ENCODE results near the gene TPT1. TPM values are rescaled to one million over a fixed set of nuclear protein-coding genes. Genes with fewer than 3 reads are reported as not detected.
"Not testable (repeated sequence)": the region's sequence is repeated elsewhere in the genome, so short reads cannot be mapped to it uniquely, and the experiment has no call there.

TPT1 gene
- total RNA-seq, 2 experiments from 2014 or later: 3,408 to 3,964 TPM

DNA sequence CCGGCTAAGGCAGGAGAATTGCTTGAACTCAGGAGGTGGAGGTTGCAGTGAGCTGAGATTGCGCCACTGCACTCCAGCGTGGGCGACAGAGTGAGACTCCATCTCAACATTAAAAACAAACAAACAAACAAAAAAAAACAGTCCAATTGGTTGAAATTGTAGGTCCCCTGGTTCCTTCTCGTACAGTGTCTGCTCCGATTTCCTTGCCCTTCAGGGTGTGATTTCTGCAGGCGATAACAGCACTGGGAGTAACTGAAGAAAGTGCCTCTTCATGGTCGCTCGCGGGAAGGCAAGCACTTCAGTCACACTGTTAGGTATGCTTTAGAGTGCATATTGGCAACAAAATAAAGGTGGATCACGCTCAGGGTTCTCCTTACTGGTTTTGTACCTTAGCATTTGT is 39.7 kb downstream of the TPT1 start:
- Mint-ChIP-seq H3K27me3 (no peaks in the 10 kb centered on the region), H3K4me3 (no peak overlapping the region), H3K36me3 (ENCODE audit: low read depth) (peaks cover 6% of the 10 kb centered on the region), H3K4me1 (peaks cover 28% of the 10 kb centered on the region), H3K27ac (no peak overlapping the region), H3K9me3 (ENCODE audit: low read depth) (no peaks in the 10 kb centered on the region)
- intact Hi-C loops (cut with DNase I, micrococcal nuclease): loop anchor here in 1 of 2 experiments (10.0 kb wide), 1 partner anchor 1396 kb away; no protein-coding TSS in a partner anchor
- DNase-seq: no peak
- no peak for ATAC-seq
- CTCF ChIA-PET: interaction anchor here (0.6 to 1.2 kb wide), 3 partner anchors 15 to 272 kb away, joined by 3 to 5 read pairs (median 4); no protein-coding TSS in a partner anchor
- POLR2A ChIA-PET: no interaction called here

GRCh38 chr13:45300190-45300985 is 40.6 kb downstream of the TPT1 start:
- peaks cover 6% of the 10 kb centered on the region for H3K36me3 Mint-ChIP-seq (ENCODE audit: low read depth)
- DNase-seq (no peak), ATAC-seq (no peak)
- H3K4me1 Mint-ChIP-seq: peaks cover 37% of the 10 kb centered on the region
- CTCF ChIA-PET: interaction anchor here (1.1 to 4.2 kb wide), 3 partner anchors 9 to 279 kb away, joined by 3 to 37 read pairs (median 4); no protein-coding TSS in a partner anchor
- no peaks in the 10 kb centered on the region for H3K27me3 Mint-ChIP-seq
- no peaks in the 10 kb centered on the region for H3K9me3 Mint-ChIP-seq (ENCODE audit: low read depth)
- intact Hi-C loops (cut with DNase I, micrococcal nuclease): loop anchor here in 1 of 2 experiments (10.0 kb wide), 1 partner anchor 1396 kb away; no protein-coding TSS in a partner anchor
- no peak overlapping the region for H3K4me3 Mint-ChIP-seq
- H3K27ac Mint-ChIP-seq: no peak overlapping the region
- POLR2A ChIA-PET: no interaction called here

- ATAC-seq (no peak), DNase-seq (no peak)
- ChIA-PET POLR2A (interaction anchor here (0.7 kb wide), 1 partner anchor 598 kb away, joined by 3 read pairs; no protein-coding TSS in a partner anchor), CTCF (interaction anchor here (1.1 to 4.2 kb wide), 4 partner anchors 10 to 277 kb away, joined by 3 to 37 read pairs (median 3); no protein-coding TSS in a partner anchor)
- Mint-ChIP-seq H3K36me3 (ENCODE audit: low read depth) (peaks cover 6% of the 10 kb centered on the region), H3K4me1 (peaks cover 42% of the 10 kb centered on the region), H3K9me3 (ENCODE audit: low read depth) (no peaks in the 10 kb centered on the region), H3K4me3 (no peak overlapping the region), H3K27me3 (no peaks in the 10 kb centered on the region), H3K27ac (no peak overlapping the region)
- intact Hi-C loops (cut with DNase I, micrococcal nuclease): no loop called here
Observed at GRCh38 chr13:45299194-45299593, 41.8 kb downstream of the TPT1 start.

GRCh38 chr13:45298550-45298949 is 42.4 kb downstream of the TPT1 start:
- Mint-ChIP-seq H3K4me1 (peaks cover 42% of the 10 kb centered on the region), H3K27ac (peak overlapping the region; percentile 72)
- ATAC-seq; H3K36me3 Mint-ChIP-seq (ENCODE audit: low read depth); H3K27me3 Mint-ChIP-seq; H3K9me3 Mint-ChIP-seq (ENCODE audit: low read depth); H3K4me3 Mint-ChIP-seq; intact Hi-C loops (cut with DNase I, micrococcal nuclease); DNase-seq: not testable (repeated sequence)
- POLR2A ChIA-PET: interaction anchor here (0.6 kb wide), 1 partner anchor 253 kb away, joined by 3 read pairs; no protein-coding TSS in a partner anchor
- CTCF ChIA-PET: interaction anchor here (0.6 to 4.2 kb wide), 9 partner anchors 11 to 374 kb away, joined by 3 to 37 read pairs (median 3); no protein-coding TSS in a partner anchor

DNA sequence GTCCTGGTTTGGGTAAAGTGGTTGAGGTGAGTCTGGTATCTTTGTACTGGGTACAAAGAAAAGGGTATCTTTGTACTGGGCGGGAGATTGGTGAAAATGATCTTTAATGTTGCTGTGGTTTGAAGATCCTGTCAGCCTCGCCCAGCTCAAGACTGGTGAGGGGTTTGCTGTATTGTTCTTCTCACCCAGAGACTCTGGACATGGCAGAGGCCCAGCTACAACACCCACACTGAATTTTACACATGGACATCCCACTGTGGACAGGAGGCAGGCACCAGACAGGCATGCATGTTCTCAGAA is 42.8 kb downstream of the TPT1 start:
- H3K4me1 Mint-ChIP-seq: peaks cover 42% of the 10 kb centered on the region
- CTCF ChIA-PET: interaction anchor here (0.6 to 4.2 kb wide), 13 partner anchors 8 to 373 kb away, joined by 3 to 37 read pairs (median 3); no protein-coding TSS in a partner anchor
- no peaks in the 10 kb centered on the region for H3K27me3 Mint-ChIP-seq
- ATAC-seq: no peak
- POLR2A ChIA-PET: interaction anchor here (0.6 kb wide), 2 partner anchors 253 to 749 kb away, joined by 3 to 4 read pairs; no protein-coding TSS in a partner anchor
- no peak overlapping the region for H3K4me3 Mint-ChIP-seq
- no peak for DNase-seq
- intact Hi-C loops (cut with DNase I, micrococcal nuclease): no loop called here
- peak overlapping the region; percentile 72 for H3K27ac Mint-ChIP-seq
- H3K36me3 Mint-ChIP-seq (ENCODE audit: low read depth): peaks cover 6% of the 10 kb centered on the region
- no peaks in the 10 kb centered on the region for H3K9me3 Mint-ChIP-seq (ENCODE audit: low read depth)

DNA sequence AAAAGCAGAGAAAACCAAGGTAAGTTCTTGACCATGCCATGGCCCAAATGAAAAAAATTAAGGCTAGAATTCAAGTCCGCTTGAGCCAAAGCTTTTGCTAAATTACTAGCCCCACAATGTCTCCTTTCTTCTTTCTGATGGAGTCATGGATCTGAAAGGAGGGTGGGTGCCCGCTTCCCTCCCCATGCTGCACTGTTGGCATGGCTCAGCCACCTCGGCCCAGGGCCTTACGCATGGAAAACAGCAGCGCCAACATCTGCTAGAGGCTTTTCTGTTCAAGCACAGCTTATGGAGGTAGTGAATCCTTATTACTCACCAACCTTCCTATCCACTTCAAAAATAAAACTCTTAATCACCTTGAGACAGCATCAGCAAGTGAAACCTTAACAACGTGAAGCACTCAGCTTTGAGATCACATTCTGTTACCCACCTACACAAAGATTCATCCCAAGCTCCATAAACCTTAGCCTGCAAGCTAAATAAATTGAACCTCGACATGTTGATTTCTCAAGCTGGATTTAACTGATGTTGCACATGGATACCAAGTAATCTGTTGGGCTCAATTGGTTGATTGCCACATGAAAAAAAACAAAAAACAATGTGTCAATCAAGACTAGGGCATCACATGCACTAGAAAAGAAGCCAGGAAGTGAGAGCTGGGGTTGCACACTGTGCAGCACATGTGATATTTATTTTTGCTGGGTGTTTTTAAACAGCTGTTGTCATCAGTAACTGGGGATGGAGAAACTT is 43.4 kb downstream of the TPT1 start:
- no peak overlapping the region for H3K4me3 Mint-ChIP-seq
- peak; percentile 91 for ATAC-seq
- CTCF ChIA-PET: interaction anchor here (0.6 to 4.2 kb wide), 13 partner anchors 9 to 373 kb away, joined by 3 to 37 read pairs (median 3); no protein-coding TSS in a partner anchor
- no peaks in the 10 kb centered on the region for H3K9me3 Mint-ChIP-seq (ENCODE audit: low read depth)
- H3K27me3 Mint-ChIP-seq: no peaks in the 10 kb centered on the region
- POLR2A ChIA-PET: interaction anchor here (0.6 to 1.0 kb wide), 4 partner anchors 14 to 748 kb away, joined by 3 to 5 read pairs (median 4); no protein-coding TSS in a partner anchor
- intact Hi-C loops (cut with DNase I, micrococcal nuclease): loop anchor here in 1 of 2 experiments (1.0 kb wide), 1 partner anchor 91 kb away; no protein-coding TSS in a partner anchor
- H3K27ac Mint-ChIP-seq: peak overlapping the region; percentile 72
- peaks cover 6% of the 10 kb centered on the region for H3K36me3 Mint-ChIP-seq (ENCODE audit: low read depth)
- DNase-seq: peak; percentile 57
- H3K4me1 Mint-ChIP-seq: peaks cover 42% of the 10 kb centered on the region

- no peaks in the 10 kb centered on the region for H3K27me3 Mint-ChIP-seq
- peaks cover 42% of the 10 kb centered on the region for H3K4me1 Mint-ChIP-seq
- CTCF ChIA-PET: interaction anchor here (1.1 to 1.3 kb wide), 2 partner anchors 249 to 251 kb away, joined by 3 to 4 read pairs; no protein-coding TSS in a partner anchor
- H3K4me3 Mint-ChIP-seq: no peak overlapping the region
- ATAC-seq (no peak), DNase-seq (no peak)
- peak overlapping the region; percentile 29 for H3K27ac Mint-ChIP-seq
- intact Hi-C loops (cut with DNase I, micrococcal nuclease): no loop called here
- POLR2A ChIA-PET: no interaction called here
- H3K36me3 Mint-ChIP-seq (ENCODE audit: low read depth): peaks cover 6% of the 10 kb centered on the region
- no peaks in the 10 kb centered on the region for H3K9me3 Mint-ChIP-seq (ENCODE audit: low read depth)
Observed at GRCh38 chr13:45296259-45296658, 44.7 kb downstream of the TPT1 start.

DNA sequence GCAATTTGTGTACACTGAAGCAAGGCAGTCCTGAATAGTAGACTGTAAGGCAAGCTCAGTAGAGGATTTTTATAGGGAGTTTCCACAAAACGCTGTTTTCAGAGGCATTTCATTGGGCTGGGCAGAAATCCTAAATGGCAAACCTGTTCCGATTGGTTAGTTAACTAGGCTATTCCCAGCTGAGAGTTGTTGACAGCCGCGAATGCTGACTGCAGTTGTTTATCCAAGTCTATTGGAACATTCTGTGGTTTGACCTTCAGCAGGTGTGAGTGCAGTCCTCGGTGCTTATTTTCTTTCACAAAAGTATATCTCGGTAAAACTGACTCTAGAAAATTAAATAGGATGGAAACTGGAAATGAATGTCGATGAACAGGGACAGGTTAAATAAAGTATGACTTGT is 45.4 kb downstream of the TPT1 start:
- no peak for ATAC-seq
- DNase-seq: no peak
- Mint-ChIP-seq H3K27me3 (no peaks in the 10 kb centered on the region), H3K9me3 (ENCODE audit: low read depth) (no peaks in the 10 kb centered on the region), H3K4me3 (no peak overlapping the region), H3K4me1 (peaks cover 42% of the 10 kb centered on the region), H3K27ac (no peak overlapping the region), H3K36me3 (ENCODE audit: low read depth) (peaks cover 6% of the 10 kb centered on the region)
- intact Hi-C loops (cut with DNase I, micrococcal nuclease): no loop called here
- POLR2A ChIA-PET: no interaction called here
- CTCF ChIA-PET: interaction anchor here (0.7 to 1.3 kb wide), 4 partner anchors 13 to 250 kb away, joined by 3 to 4 read pairs (median 4); no protein-coding TSS in a partner anchor

DNA sequence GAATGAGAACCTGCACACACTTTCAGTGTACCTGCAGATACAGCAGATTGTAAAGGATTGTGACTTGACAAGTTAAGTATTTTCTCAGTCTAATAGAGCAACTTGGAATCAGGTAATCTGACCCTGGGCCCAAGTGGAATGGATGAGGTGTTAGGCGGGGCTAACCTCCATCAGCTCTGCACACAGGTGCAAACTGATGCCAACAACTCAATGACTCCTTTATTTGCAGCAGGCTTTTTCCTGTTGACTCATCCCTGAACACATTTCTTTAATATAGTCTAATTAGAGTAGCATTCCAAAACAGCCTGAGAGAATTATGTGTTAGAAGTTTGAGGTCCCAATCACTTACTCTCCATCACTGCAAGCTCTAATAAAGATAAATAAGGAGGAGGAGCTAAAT is 48.8 kb downstream of the TPT1 start:
- intact Hi-C loops (cut with DNase I, micrococcal nuclease): no loop called here
- Mint-ChIP-seq H3K27me3 (no peaks in the 10 kb centered on the region), H3K4me3 (no peak overlapping the region), H3K9me3 (ENCODE audit: low read depth) (no peaks in the 10 kb centered on the region), H3K4me1 (peaks cover 23% of the 10 kb centered on the region), H3K36me3 (ENCODE audit: low read depth) (peaks cover 8% of the 10 kb centered on the region), H3K27ac (no peak overlapping the region)
- DNase-seq (no peak), ATAC-seq (no peak)
- POLR2A ChIA-PET: interaction anchor here (0.5 kb wide), 1 partner anchor 210 kb away, joined by 3 read pairs; no protein-coding TSS in a partner anchor
- CTCF ChIA-PET: interaction anchor here (1.8 kb wide), 2 partner anchors 10 to 245 kb away, joined by 4 read pairs; no protein-coding TSS in a partner anchor

DNA sequence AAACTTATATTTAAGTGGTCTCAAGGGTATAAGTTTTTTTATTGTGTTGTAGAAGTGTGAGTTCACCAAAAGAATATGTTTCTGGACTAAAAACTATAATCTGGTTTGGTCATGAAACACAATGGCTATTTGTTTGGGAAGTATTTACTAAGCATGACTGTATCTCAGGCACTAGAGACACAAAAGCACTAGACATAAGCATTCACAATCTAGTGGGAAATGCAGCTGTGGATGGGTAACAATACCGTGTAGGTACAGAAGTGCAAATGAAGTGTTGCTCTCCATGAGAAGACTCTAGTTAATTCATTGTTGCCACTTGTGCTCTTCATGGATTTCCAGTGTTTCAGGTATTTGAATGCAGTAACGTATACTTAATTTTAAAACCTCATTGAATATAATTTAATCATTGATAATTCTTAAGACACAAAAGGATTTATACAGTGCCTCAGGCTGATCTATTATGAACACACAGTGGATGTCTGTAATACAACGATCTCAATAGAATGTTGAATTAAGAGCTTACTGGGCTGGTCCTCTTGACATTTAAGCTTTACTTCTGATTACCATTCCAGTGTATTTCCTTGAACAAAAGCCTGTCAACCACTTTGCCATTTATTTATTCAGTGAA is 50.9 kb downstream of the TPT1 start:
- Mint-ChIP-seq H3K9me3 (ENCODE audit: low read depth) (no peaks in the 10 kb centered on the region), H3K27me3 (no peaks in the 10 kb centered on the region), H3K4me1 (peaks cover 2% of the 10 kb centered on the region), H3K27ac (no peak overlapping the region), H3K4me3 (no peak overlapping the region), H3K36me3 (ENCODE audit: low read depth) (peaks cover 8% of the 10 kb centered on the region)
- ChIA-PET CTCF (no interaction called here), POLR2A (no interaction called here)
- DNase-seq (no peak), ATAC-seq (no peak)
- intact Hi-C loops (cut with DNase I, micrococcal nuclease): no loop called here

Measured in activated CD4-positive, alpha-beta T cell treated with anti-CD3 and anti-CD28 coated beads for 36 hours (primary cell).